K562 (cell line): ENCODE measurements around the gene TMEM239. TPM values are rescaled to one million over a fixed set of nuclear protein-coding genes. Genes with fewer than 3 reads are reported as not detected.

Source experiments
- ATAC-seq: fragments of 200-7000 bp; cut with Tn5 transposase; 3 replicates; pipeline ENCODE4 v1.9.1; 2020; ENCODE audit warnings: moderate library complexity
- BruUV-seq: library from RNA; stranded (reverse); fragments of 400-500 nt; replicated peaks from 2 replicates; lab custom pipeline; 2021; lab: Mats Ljungman, UMichigan
- CTCF ChIA-PET: fragments of 300-600 bp; formaldehyde crosslinking; extraction: SDS; loops from one replicate; lab custom pipeline; 2021; ENCODE audit warnings: low intra/inter-chr PET ratio; lab: Yijun Ruan, JAX
- POLR2A ChIA-PET: fragments of 300-600, 350-650 bp; sonication (Branson Sonifier 250); formaldehyde crosslinking; extraction: SDS; loops from one replicate; lab custom pipeline; 2021; ENCODE audit warnings: antibody characterized with exemption, inconsistent platforms; lab: Yijun Ruan, JAX
- DNase-seq, 4 experiments: peaks; one replicate each; pipeline versions ENCODE4 v3.0.0 to v3.0.0-alpha.2; 2011 to 2018; ENCODE audit warnings: low spot score in 3 of 4, mixed read lengths in 3 of 4; ENCODE audit errors: extremely low read depth in 1 of 4
- FAIRE-seq: peaks from 2 replicates; lab custom pipeline; 2011; peaks lifted over from hg19 to GRCh38; lab: Jason Lieb, UNC
- H2AFZ ChIP-seq: 2 replicates; pipeline ENCODE4 v1.6.0; 2011; ENCODE audit warnings: low read depth, low read length, control low read depth, inconsistent platforms
- H3K27ac ChIP-seq: fragments of 200-600 bp; 3 replicates; pipeline ENCODE4 v1.8.0; 2011; ENCODE audit warnings: low read depth, mild to moderate bottlenecking, control low read depth, inconsistent platforms, low read length, moderate library complexity, mixed read lengths; ENCODE audit errors: extremely low read depth
- H3K27me3 ChIP-seq, 2 experiments: fragments of 300-600 bp in 1 of 2; 2 replicates in 1 of 2; 3 replicates in 1 of 2; pipeline versions ENCODE4 v1.6.0 to v1.8.0; 2011; ENCODE audit warnings: inconsistent platforms in 2 of 2, low read length in 2 of 2, mild to moderate bottlenecking in 1 of 2, mixed read lengths in 1 of 2, moderate library complexity in 1 of 2; ENCODE audit not compliant: control insufficient read depth in 2 of 2, insufficient read depth in 2 of 2
- H3K36me3 ChIP-seq: fragments of 300-600 bp; 3 replicates; pipeline ENCODE4 v1.8.0; 2011; ENCODE audit warnings: mild to moderate bottlenecking, low read length, inconsistent platforms; ENCODE audit not compliant: control insufficient read depth, insufficient read depth
- H3K4me1 ChIP-seq, 2 experiments: fragments of 200-600 bp in 1 of 2; replicated peaks in 1 of 2; 2 replicates in 1 of 2; 3 replicates in 1 of 2; pipeline versions ENCODE4 v1.5.1 to v1.8.0; 2011; ENCODE audit warnings: inconsistent platforms in 2 of 2, low read length in 2 of 2, mild to moderate bottlenecking in 1 of 2, mixed read lengths in 1 of 2, moderate library complexity in 1 of 2; ENCODE audit not compliant: control insufficient read depth in 2 of 2, insufficient read depth in 2 of 2
- H3K4me2 ChIP-seq: 2 replicates; pipeline ENCODE4 v1.6.1; 2011; ENCODE audit warnings: low read length, control low read depth, inconsistent platforms, mixed read lengths; ENCODE audit not compliant: insufficient read depth
- H3K4me3 ChIP-seq: fragments of 200-600 bp; sonication (generic), shearing (Covaris generic); 2 replicates; pipeline ENCODE4 v1.5.1; 2016; ENCODE audit warnings: control low read depth, inconsistent platforms
- H3K79me2 ChIP-seq: fragments of 200-600 bp; 3 replicates; pipeline ENCODE4 v1.8.0; 2011; ENCODE audit warnings: low read length, inconsistent platforms; ENCODE audit not compliant: control insufficient read depth, insufficient read depth
- H3K9ac ChIP-seq, 2 experiments: 2 replicates each; pipeline versions ENCODE4 v1.6.0 to v1.6.1; 2011; ENCODE audit warnings: low read depth in 2 of 2, low read length in 2 of 2, control low read depth in 1 of 2, inconsistent platforms in 1 of 2, mild to moderate bottlenecking in 1 of 2, mixed read lengths in 1 of 2; ENCODE audit not compliant: insufficient read depth in 1 of 2
- H3K9me1 ChIP-seq: one replicate; pipeline ENCODE4 v1.6.0; 2011; ENCODE audit warnings: inconsistent platforms, mild to moderate bottlenecking, low read length, moderate library complexity; ENCODE audit not compliant: control insufficient read depth, insufficient read depth
- H3K9me3 ChIP-seq: replicated peaks from 2 replicates; pipeline ENCODE4 v1.5.1; 2011; ENCODE audit warnings: low read depth, low read length, inconsistent platforms; ENCODE audit not compliant: control insufficient read depth, insufficient read depth
- H4K20me1 ChIP-seq: replicated peaks from 2 replicates; pipeline ENCODE4 v1.6.1; 2011; ENCODE audit warnings: low read length, inconsistent platforms, mixed read lengths; ENCODE audit not compliant: control insufficient read depth, insufficient read depth
- ARID1B ChIP-seq: fragments of 450-650 bp; IDR thresholded peaks from 2 replicates; pipeline ENCODE4 v1.6.1; 2016; ENCODE audit warnings: antibody characterized with exemption, mild to moderate bottlenecking, inconsistent platforms
- BHLHE40 ChIP-seq: IDR thresholded peaks from 2 replicates; pipeline ENCODE4 v1.6.1; 2011; ENCODE audit warnings: low read length, improper control_type of control experiment
- C11orf30 ChIP-seq: fragments of 450-650 bp; IDR thresholded peaks from 2 replicates; pipeline ENCODE4 v1.6.1; 2016; ENCODE audit warnings: low read depth, mild to moderate bottlenecking
- CBFA2T3 ChIP-seq: fragments of 450-650 bp; IDR thresholded peaks from 2 replicates; pipeline ENCODE4 v1.6.1; 2017
- DLX4 ChIP-seq: fragments of 250-450 bp; sonication (Bioruptor Pico); IDR thresholded peaks from 2 replicates; pipeline ENCODE4 v1.6.1; 2021; ENCODE audit warnings: mild to moderate bottlenecking
- DPF2 ChIP-seq: fragments of 450-650 bp; IDR thresholded peaks from 2 replicates; pipeline ENCODE4 v1.6.1; 2016
- ESRRB ChIP-seq: fragments of 250-450 bp; sonication (Bioruptor Pico); IDR thresholded peaks from 2 replicates; pipeline ENCODE4 v1.5.0; 2020; ENCODE audit warnings: mild to moderate bottlenecking, moderate library complexity, borderline replicate concordance
- GABPB1 ChIP-seq: sonication (generic); formaldehyde crosslinking; IDR thresholded peaks from 2 replicates; pipeline ENCODE4 v1.8.0; 2022; ENCODE audit warnings: mild to moderate bottlenecking, missing genetic modification reagents
- MAFG ChIP-seq: fragments of 450-650 bp; conservative IDR thresholded peaks from 2 replicates; pipeline ENCODE4 v1.6.1; 2016; ENCODE audit warnings: missing genetic modification characterization, missing compliant biosample characterization
- MAFK ChIP-seq: IDR thresholded peaks from 2 replicates; pipeline ENCODE4 v1.6.1; 2011; ENCODE audit warnings: low read length, improper control_type of control experiment
- RUNX1 ChIP-seq: sonication (generic); IDR thresholded peaks from 2 replicates; pipeline ENCODE4 v1.6.1; 2016; ENCODE audit warnings: antibody characterized with exemption, low read depth
- SIN3A ChIP-seq, 2 experiments: fragments of 150-350 bp in 1 of 2; IDR thresholded peaks; 2 replicates each; pipeline ENCODE4 v1.6.1; 2011 to 2016; ENCODE audit warnings: borderline replicate concordance in 2 of 2, low read depth in 2 of 2, low read length in 2 of 2, mild to moderate bottlenecking in 2 of 2, moderate library complexity in 2 of 2; ENCODE audit not compliant: control insufficient read depth in 1 of 2
- SMARCB1 ChIP-seq: IDR thresholded peaks from 2 replicates; pipeline ENCODE4 v1.6.1; 2011; ENCODE audit warnings: improper control_type of control experiment, low read depth; ENCODE audit not compliant: insufficient read length
- SMARCE1 ChIP-seq: fragments of 450-650 bp; IDR thresholded peaks from 2 replicates; pipeline ENCODE4 v1.7.1; 2016; ENCODE audit warnings: mild to moderate bottlenecking
- TCF3 ChIP-seq: sonication (generic); formaldehyde crosslinking; IDR thresholded peaks from 2 replicates; pipeline ENCODE4 v1.4.0; 2020; ENCODE audit warnings: mild to moderate bottlenecking, missing genetic modification reagents
- ZBTB8A ChIP-seq: fragments of 450-650 bp; IDR thresholded peaks from 2 replicates; pipeline ENCODE4 v1.6.1; 2018; ENCODE audit warnings: mild to moderate bottlenecking, moderate library complexity; ENCODE audit not compliant: partially characterized antibody
- ZNF24 ChIP-seq: fragments of 450-650 bp; IDR thresholded peaks from 2 replicates; pipeline ENCODE4 v1.6.1; 2016
- ZNF583 ChIP-seq: fragments of 250-450 bp; sonication (Bioruptor Pico); IDR thresholded peaks from 2 replicates; pipeline ENCODE4 v1.4.0; 2020
- WGBS: fragments of 100-300 bp; shearing (Covaris generic); methylation state at CpG from one replicate; pipeline ENCODE4 v1.1.6; 2016; ENCODE audit warnings: low coverage, mixed read lengths; ENCODE audit not compliant: insufficient coverage; ENCODE audit errors: missing lambda C conversion rate; 5-methylcytosine and 5-hydroxymethylcytosine counted together
- in situ Hi-C: fragments of 300-500 bp; cut with MboI; formaldehyde crosslinking; loops from 4 replicates; pipeline ENCODE4 v1.15.0; 2018; ENCODE audit warnings: inconsistent platforms, mixed read lengths
- intact Hi-C: fragments of 100-400 bp; cut with micrococcal nuclease; formaldehyde crosslinking; loops from 2 replicates; pipeline ENCODE4 v1.14.2; 2022
- polyA plus RNA-seq, 8 experiments: library from polyadenylated mRNA; depleted of rRNA in 4 of 8; stranded (reverse) in 5 of 8; unstranded in 3 of 8; fragments of >200 nt; fragmentation: Nextera tagmentation in 2 of 8; fragmentation: Illumina TruSeq in 1 of 8; extraction: Ambion mirVana in 2 of 8; extraction: Trizol in 1 of 8; gene quantifications; 2 replicates each; pipeline versions ENCODE4 v1.2.1 to v1.2.3, GENCODE V29; 2011 to 2014; ENCODE audit warnings: inconsistent platforms in 1 of 8, missing spikeins in 1 of 8
- total RNA-seq, 7 experiments: library from RNA; depleted of rRNA in 6 of 7; stranded (reverse); fragments of >200 nt in 6 of 7; fragmentation: Illumina TruSeq in 2 of 7; extraction: Trizol in 2 of 7; gene quantifications; 2 replicates each; pipeline versions ENCODE4 v1.2.1 to v1.2.3, GENCODE V29; 2011 to 2021; ENCODE audit warnings: low replicate concordance in 1 of 7
- TF ChIP-seq, protein P1 (sequence below), 2 experiments: IDR thresholded peaks; 2 replicates each; pipeline ENCODE4 v1.6.1; 2012; ENCODE audit warnings: improper control_type of control experiment in 2 of 2, low read depth in 2 of 2, low read length in 2 of 2, borderline replicate concordance in 1 of 2

Gene TMEM239
- total and polyA plus RNA-seq, 9 of the 15 experiments (the other 6 are each of a cell fraction or from before 2014, with no cell fraction given) = not detected

DNA sequence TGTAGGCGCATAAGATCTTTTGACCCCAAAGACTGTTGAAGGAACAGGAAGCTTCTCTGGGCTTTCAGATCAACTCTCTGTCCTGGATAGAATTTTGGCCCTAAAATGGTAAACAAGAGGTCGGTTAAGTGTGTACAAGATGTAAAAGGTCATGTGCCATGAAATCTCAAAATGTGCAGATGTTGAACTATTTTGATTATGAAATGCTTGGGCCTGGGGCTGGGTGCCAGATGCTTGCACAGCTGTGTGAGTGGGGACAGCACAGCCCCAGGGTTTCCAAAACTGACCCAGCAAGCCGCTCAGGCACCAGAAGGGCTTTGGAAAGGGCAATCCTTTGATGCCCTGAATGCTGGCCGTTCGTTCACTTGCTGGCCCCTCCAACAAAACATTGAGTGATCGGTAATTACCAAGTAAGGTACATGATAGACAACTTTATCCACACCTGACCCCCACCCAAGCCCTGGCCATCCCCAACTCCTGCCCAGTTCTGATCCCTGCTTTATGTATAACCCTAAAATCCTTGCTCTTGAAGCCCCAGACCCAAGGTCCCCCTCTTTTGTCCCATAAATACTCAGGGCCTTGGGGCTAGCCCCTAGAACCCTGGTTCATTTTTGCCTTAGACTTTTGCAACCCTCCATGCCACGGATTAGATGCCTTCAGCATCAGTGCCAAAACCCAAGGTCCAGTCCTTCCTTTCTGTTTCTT, 1.9 kb downstream of the TMEM239 start (continued):
- TF ChIP-seq SMARCB1 (no peak), ESRRB (CRISPR knock-in tag) (no peak), DLX4 (CRISPR knock-in tag) (no peak), GABPB1 (CRISPR knock-in tag) (no peak)

GRCh38 chr20:2820084-2820895, 4.1 kb downstream of the TMEM239 start:
- H3K4me1 ChIP-seq = peaks cover 14 to 29% of the 10 kb centered on the region in 2 experiments
- ChIA-PET POLR2A (interaction anchor here (1.5 kb wide), 1 partner anchor 32 kb away, joined by 4 read pairs; no protein-coding TSS in a partner anchor), CTCF (no interaction called here)
- DNase-seq (peak; percentile 50 to 64 (median 56)), FAIRE-seq (no peak), ATAC-seq (peak; percentile 72)
- H4K20me1 ChIP-seq = no peaks in the 10 kb centered on the region
- no peaks in the 10 kb centered on the region for H3K36me3 ChIP-seq
- H3K4me2 ChIP-seq = peak overlapping the region; percentile 21; the same call in 1 of the 2 replicates
- H3K9me1 ChIP-seq = peaks cover 3% of the 10 kb centered on the region
- no peak overlapping the region for H3K27ac ChIP-seq
- no peaks in the 10 kb centered on the region for H3K9me3 ChIP-seq
- H3K4me3 ChIP-seq = no peak overlapping the region
- H2AFZ ChIP-seq = peak overlapping the region; percentile 72
- BruUV-seq = no TSS peak
- WGBS = 24% methylated on average over 19 of the region's 32 CpGs
- H3K9ac ChIP-seq = peak overlapping the region in 1 of 2 experiments; percentile 48; a peak in 2 of 4 replicates
- no peaks in the 10 kb centered on the region for H3K27me3 ChIP-seq
- in situ Hi-C loops = no loop called here
- intact Hi-C loops = no loop called here
- no peaks in the 10 kb centered on the region for H3K79me2 ChIP-seq
- TF ChIP-seq SIN3A (IDR thresholded peaks at IDR 0.05; ENCODE audit: borderline replicate concordance in 2 of 2, control insufficient read depth in 1 of 2, low read depth in 2 of 2, low read length in 2 of 2) (no peak), SMARCE1 (peak; percentile 40; the same call in 1 of the 2 replicates), CBFA2T3 (peak; percentile 37; the same call in 1 of the 2 replicates), DPF2 (0 out of 2 replicates have a peak, but pooled peaks have one; percentile 28), BHLHE40 (peak; percentile 38; the same call in 1 of the 2 replicates), TCF3 (CRISPR knock-in tag) (0 out of 2 replicates have a peak, but pooled peaks have one; percentile 9), MAFG (tag) (peak; percentile 68), ZNF24 (no peak), RUNX1 (no peak), C11orf30 (peak; percentile 82), ZNF583 (no peak), ZBTB8A (no peak), ARID1B (peak; percentile 37), MAFK (0 out of 2 replicates have a peak, but pooled peaks have one; percentile 5)
- TF ChIP-seq, protein P1, sequence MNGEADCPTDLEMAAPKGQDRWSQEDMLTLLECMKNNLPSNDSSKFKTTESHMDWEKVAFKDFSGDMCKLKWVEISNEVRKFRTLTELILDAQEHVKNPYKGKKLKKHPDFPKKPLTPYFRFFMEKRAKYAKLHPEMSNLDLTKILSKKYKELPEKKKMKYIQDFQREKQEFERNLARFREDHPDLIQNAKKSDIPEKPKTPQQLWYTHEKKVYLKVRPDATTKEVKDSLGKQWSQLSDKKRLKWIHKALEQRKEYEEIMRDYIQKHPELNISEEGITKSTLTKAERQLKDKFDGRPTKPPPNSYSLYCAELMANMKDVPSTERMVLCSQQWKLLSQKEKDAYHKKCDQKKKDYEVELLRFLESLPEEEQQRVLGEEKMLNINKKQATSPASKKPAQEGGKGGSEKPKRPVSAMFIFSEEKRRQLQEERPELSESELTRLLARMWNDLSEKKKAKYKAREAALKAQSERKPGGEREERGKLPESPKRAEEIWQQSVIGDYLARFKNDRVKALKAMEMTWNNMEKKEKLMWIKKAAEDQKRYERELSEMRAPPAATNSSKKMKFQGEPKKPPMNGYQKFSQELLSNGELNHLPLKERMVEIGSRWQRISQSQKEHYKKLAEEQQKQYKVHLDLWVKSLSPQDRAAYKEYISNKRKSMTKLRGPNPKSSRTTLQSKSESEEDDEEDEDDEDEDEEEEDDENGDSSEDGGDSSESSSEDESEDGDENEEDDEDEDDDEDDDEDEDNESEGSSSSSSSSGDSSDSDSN (IDR thresholded peaks at IDR 0.05; ENCODE audit: borderline replicate concordance in 1 of 2, low read depth in 2 of 2, low read length in 2 of 2) = 0 out of 4 replicates have a peak, but pooled peaks of 1 of the 2 experiments have one; percentile 22
